H1 (cell line): ENCODE measurements around the gene EPS8L1. TPM values are rescaled to one million over a fixed set of nuclear protein-coding genes. Genes with fewer than 3 reads are reported as not detected.
A peak's percentile ranks its signal among the peaks of the same experiment; 100 is the strongest.

ENCODE experiments used
- CTCF ChIA-PET: fragments of 300-600 bp; sonication (Branson Sonifier 250); formaldehyde crosslinking; loops from one replicate; lab custom pipeline; 2021; ENCODE audit not compliant: partially characterized antibody; lab: Charles Lee
- POLR2A ChIA-PET: fragments of 300-600 bp; sonication (Branson Sonifier 250); formaldehyde crosslinking; loops from one replicate; lab custom pipeline; 2021; ENCODE audit warnings: inconsistent platforms; ENCODE audit not compliant: partially characterized antibody; lab: Charles Lee
- DNase-seq, 2 experiments: peaks; one replicate each; pipeline versions ENCODE4 v3.0.0 to v3.0.0-alpha.2; 2010 to 2022; ENCODE audit warnings: low spot score in 2 of 2, low read depth in 1 of 2, mixed read lengths in 1 of 2
- FAIRE-seq: peaks from 2 replicates; lab custom pipeline; 2011; peaks lifted over from hg19 to GRCh38; lab: Jason Lieb, UNC
- H2AFZ ChIP-seq: 2 replicates; pipeline ENCODE4 v1.8.1; 2012; ENCODE audit warnings: low read length, inconsistent platforms
- H2AK5ac ChIP-seq: 2 replicates; pipeline ENCODE4 v1.6.1; 2013; ENCODE audit warnings: low read depth, low read length
- H2BK120ac ChIP-seq: replicated peaks from 2 replicates; pipeline ENCODE3; 2013; ENCODE audit warnings: low read depth, low read length, inconsistent platforms
- H2BK12ac ChIP-seq: 2 replicates; pipeline ENCODE4 v1.6.1; 2013; ENCODE audit warnings: low read depth, low read length
- H2BK15ac ChIP-seq: 2 replicates; pipeline ENCODE4 v1.6.1; 2013; ENCODE audit warnings: low read length
- H2BK20ac ChIP-seq: 2 replicates; pipeline ENCODE4 v1.6.1; 2013; ENCODE audit warnings: low read length
- H2BK5ac ChIP-seq: 2 replicates; pipeline ENCODE4 v1.6.1; 2013; ENCODE audit warnings: low read depth, low read length
- H3K14ac ChIP-seq: 2 replicates; pipeline ENCODE4 v1.6.1; 2013; ENCODE audit warnings: inconsistent platforms; ENCODE audit not compliant: insufficient read length
- H3K18ac ChIP-seq: 2 replicates; pipeline ENCODE4 v1.6.1; 2013; ENCODE audit warnings: low read length; ENCODE audit errors: extremely low read depth
- H3K23ac ChIP-seq: 2 replicates; pipeline ENCODE4 v1.6.1; 2013; ENCODE audit warnings: inconsistent platforms; ENCODE audit not compliant: insufficient read length
- H3K23me2 ChIP-seq: 2 replicates; pipeline ENCODE4 v1.6.1; 2013; ENCODE audit warnings: low read depth, low read length
- H3K27ac ChIP-seq: 2 replicates; pipeline ENCODE4 v1.6.1; 2011; ENCODE audit warnings: low read depth, low read length, inconsistent platforms
- H3K27me3 ChIP-seq, 4 experiments: replicated peaks in 1 of 4; 1 replicate in 1 of 4; 2 replicates in 3 of 4; pipeline versions ENCODE4 v1.6.1 to v1.8.1; 2011 to 2013; ENCODE audit warnings: low read length in 3 of 4, mild to moderate bottlenecking in 3 of 4, inconsistent platforms in 2 of 4, mixed read lengths in 2 of 4, moderate library complexity in 1 of 4; ENCODE audit not compliant: control insufficient read depth in 3 of 4, insufficient read depth in 3 of 4; ENCODE audit errors: extremely low read depth in 1 of 4
- H3K36me3 ChIP-seq, 4 experiments: 2 replicates each; pipeline versions ENCODE4 v1.6.1 to v1.8.1; 2011 to 2013; ENCODE audit warnings: mild to moderate bottlenecking in 4 of 4, low read length in 3 of 4, moderate library complexity in 2 of 4, control low read depth in 1 of 4, inconsistent platforms in 1 of 4; ENCODE audit not compliant: insufficient read depth in 4 of 4, control insufficient read depth in 2 of 4
- H3K4ac ChIP-seq: replicated peaks from 2 replicates; pipeline ENCODE3; 2013; ENCODE audit warnings: low read length, low read depth, mixed read lengths, inconsistent platforms; ENCODE audit not compliant: insufficient read length
- H3K4me1 ChIP-seq, 4 experiments: replicated peaks in 1 of 4; 1 replicate in 1 of 4; 2 replicates in 3 of 4; pipeline versions ENCODE4 v1.6.1 to v1.8.1; 2011 to 2013; ENCODE audit warnings: low read length in 3 of 4, inconsistent platforms in 2 of 4, mixed read lengths in 1 of 4; ENCODE audit not compliant: insufficient read depth in 4 of 4, control insufficient read depth in 3 of 4
- H3K4me2 ChIP-seq, 2 experiments: 2 replicates each; pipeline versions ENCODE4 v1.6.1 to v1.8.1; 2011 to 2013; ENCODE audit warnings: low read depth in 2 of 2, low read length in 2 of 2, control low read depth in 1 of 2, inconsistent platforms in 1 of 2, mild to moderate bottlenecking in 1 of 2; ENCODE audit not compliant: insufficient read depth in 1 of 2
- H3K4me3 ChIP-seq, 4 experiments: fragments of 200-600, 300-600 bp in 1 of 4; sonication (generic), shearing (Covaris generic), sonication (Bioruptor Twin) in 1 of 4; 2 replicates each; pipeline versions ENCODE4 v1.5.1 to v1.8.1; 2011 to 2016; ENCODE audit warnings: low read length in 4 of 4, low read depth in 3 of 4, control low read depth in 2 of 4, inconsistent platforms in 2 of 4, mild to moderate bottlenecking in 2 of 4, mixed read lengths in 1 of 4, moderate library complexity in 1 of 4; ENCODE audit not compliant: insufficient read depth in 2 of 4; ENCODE audit errors: extremely low read depth in 1 of 4
- H3K56ac ChIP-seq: replicated peaks from 2 replicates; pipeline ENCODE3; 2013; ENCODE audit warnings: low read depth, mild to moderate bottlenecking, mixed read lengths, low read length, inconsistent platforms; ENCODE audit not compliant: insufficient read length
- H3K79me1 ChIP-seq: 2 replicates; pipeline ENCODE4 v1.6.1; 2013; ENCODE audit warnings: low read depth, low read length, control low read depth
- H3K79me2 ChIP-seq, 2 experiments: 2 replicates each; pipeline versions ENCODE4 v1.6.1 to v1.8.1; 2012 to 2013; ENCODE audit warnings: low read length in 2 of 2, mild to moderate bottlenecking in 2 of 2, inconsistent platforms in 1 of 2; ENCODE audit not compliant: insufficient read depth in 2 of 2, control insufficient read depth in 1 of 2
- H3K9ac ChIP-seq, 4 experiments: replicated peaks in 1 of 4; 1 replicate in 1 of 4; 2 replicates in 3 of 4; pipeline versions ENCODE4 v1.6.1 to v1.8.1; 2011 to 2013; ENCODE audit warnings: low read depth in 3 of 4, low read length in 3 of 4, control low read depth in 2 of 4, mild to moderate bottlenecking in 2 of 4, moderate library complexity in 2 of 4, inconsistent platforms in 1 of 4; ENCODE audit errors: extremely low read depth in 1 of 4
- H3K9me3 ChIP-seq, 2 experiments: 2 replicates each; pipeline versions ENCODE4 v1.6.1 to v1.8.1; 2012 to 2013; ENCODE audit warnings: mild to moderate bottlenecking in 2 of 2, moderate library complexity in 2 of 2, control low read depth in 1 of 2, inconsistent platforms in 1 of 2, low read depth in 1 of 2, low read length in 1 of 2, mixed read lengths in 1 of 2; ENCODE audit not compliant: insufficient read depth in 2 of 2
- H4K20me1 ChIP-seq, 2 experiments: replicated peaks in 1 of 2; 2 replicates each; pipeline versions ENCODE3 to v1.8.1; 2011 to 2013; ENCODE audit warnings: inconsistent platforms in 2 of 2, low read length in 2 of 2, mild to moderate bottlenecking in 1 of 2; ENCODE audit not compliant: insufficient read depth in 2 of 2, control insufficient read depth in 1 of 2
- H4K5ac ChIP-seq: 2 replicates; pipeline ENCODE4 v1.6.1; 2013; ENCODE audit warnings: low read length, low read depth, mixed read lengths, inconsistent platforms; ENCODE audit not compliant: insufficient read length
- H4K8ac ChIP-seq: 2 replicates; pipeline ENCODE4 v1.8.0; 2013; ENCODE audit warnings: mild to moderate bottlenecking, moderate library complexity, low read length, inconsistent platforms; ENCODE audit not compliant: insufficient read depth; ENCODE audit errors: extremely low read depth
- H4K91ac ChIP-seq: replicated peaks from 2 replicates; pipeline ENCODE3; 2013; ENCODE audit warnings: low read length, mixed read lengths, inconsistent platforms; ENCODE audit not compliant: insufficient read length
- BCL11A ChIP-seq, 2 experiments: IDR thresholded peaks; one replicate each; pipeline ENCODE4 v1.6.1; 2011; ENCODE audit warnings: low read depth in 2 of 2, low read length in 2 of 2, mild to moderate bottlenecking in 2 of 2
- CEBPB ChIP-seq: IDR thresholded peaks from 2 replicates; pipeline ENCODE4 v1.6.1; 2012; ENCODE audit warnings: low read depth, low read length
- CREB1 ChIP-seq: IDR thresholded peaks from 2 replicates; pipeline ENCODE4 v1.6.1; 2012; ENCODE audit warnings: inconsistent platforms
- EZH2 ChIP-seq: fragments of 200-600 bp; sonication (generic); IDR thresholded peaks from 2 replicates; pipeline ENCODE4 v1.7.1; 2012; ENCODE audit warnings: low read depth, mild to moderate bottlenecking, moderate library complexity, low read length, inconsistent platforms; ENCODE audit not compliant: severe bottlenecking
- KDM1A ChIP-seq: fragments of 200-600, 300-600 bp; sonication (generic); IDR thresholded peaks from 2 replicates; pipeline ENCODE4 v1.7.1; 2016; ENCODE audit warnings: mild to moderate bottlenecking, low read length, borderline replicate concordance
- KDM4A ChIP-seq: IDR thresholded peaks from one replicate; pipeline ENCODE4 v1.7.1; 2012; ENCODE audit warnings: low read depth, mild to moderate bottlenecking, moderate library complexity, low read length, inconsistent platforms; ENCODE audit not compliant: severe bottlenecking
- TBP ChIP-seq: IDR thresholded peaks from 2 replicates; pipeline ENCODE4 v1.6.1; 2011; ENCODE audit warnings: low read depth, low read length, improper control_type of control experiment
- TCF12 ChIP-seq: IDR thresholded peaks from 2 replicates; pipeline ENCODE4 v1.6.1; 2011; ENCODE audit warnings: low read depth, mild to moderate bottlenecking, low read length
- WGBS, 2 experiments: shearing (Covaris generic) in 1 of 2; methylation state at CpG; one replicate each; pipeline versions ENCODE4 v1.1.6 to v1.1.7; 2013 to 2015; ENCODE audit warnings: low lambda C conversion rate in 2 of 2, mixed read lengths in 2 of 2, inconsistent platforms in 1 of 2, low coverage in 1 of 2, missing lambda C conversion rate in 1 of 2; ENCODE audit not compliant: insufficient replicate concordance in 2 of 2, insufficient coverage in 1 of 2, insufficient read length in 1 of 2; ENCODE audit errors: extremely low coverage in 1 of 2, missing lambda C conversion rate in 1 of 2; 5-methylcytosine and 5-hydroxymethylcytosine counted together
- polyA plus RNA-seq, 7 experiments: library from polyadenylated mRNA; depleted of rRNA in 3 of 7; stranded (reverse) in 5 of 7; unstranded in 2 of 7; fragments of >200 nt in 5 of 7; fragments of 200-250 nt in 2 of 7; gene quantifications; 1 replicate in 5 of 7; 2 replicates in 1 of 7; 4 replicates in 1 of 7; pipeline versions ENCODE4 v1.2.1 to v1.2.3, GENCODE V29; 2011 to 2013; ENCODE audit warnings: missing spikeins in 2 of 7, mixed read lengths in 2 of 7
- total RNA-seq: library from RNA; stranded (reverse); fragmentation: NEBNext Ultra II Directional; extraction: Animal tissue kit (Norgen Biotek cat#: 25700); gene quantifications from 2 replicates; pipeline ENCODE4 v1.2.1, GENCODE V29; 2021
- TF ChIP-seq, protein P1 (sequence below): IDR thresholded peaks from 2 replicates; pipeline ENCODE4 v1.6.1; 2012; ENCODE audit warnings: inconsistent platforms

Gene EPS8L1
- total and polyA plus RNA-seq, 2 of the 8 experiments (the other 6 are each of a cell fraction or from before 2014, with no cell fraction given): 19.8 to 30.2 TPM

DNA sequence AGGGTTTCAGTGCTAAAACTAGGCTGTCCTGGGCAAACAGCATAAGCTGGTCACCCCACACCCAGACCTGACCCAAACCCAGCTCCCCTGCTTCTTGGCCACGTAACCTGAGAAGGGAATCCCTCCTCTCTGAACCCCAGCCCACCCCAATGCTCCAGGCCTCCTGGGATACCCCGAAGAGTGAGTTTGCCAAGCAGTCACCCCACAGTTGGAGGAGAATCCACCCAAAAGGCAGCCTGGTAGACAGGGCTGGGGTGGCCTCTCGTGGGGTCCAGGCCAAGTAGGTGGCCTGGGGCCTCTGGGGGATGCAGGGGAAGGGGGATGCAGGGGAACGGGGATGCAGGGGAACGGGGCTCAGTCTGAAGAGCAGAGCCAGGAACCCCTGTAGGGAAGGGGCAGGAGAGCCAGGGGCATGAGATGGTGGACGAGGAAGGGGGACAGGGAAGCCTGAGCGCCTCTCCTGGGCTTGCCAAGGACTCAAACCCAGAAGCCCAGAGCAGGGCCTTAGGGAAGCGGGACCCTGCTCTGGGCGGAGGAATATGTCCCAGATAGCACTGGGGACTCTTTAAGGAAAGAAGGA lies 39.0 kb downstream of the EPS8L1 start:
- Histone ChIP-seq H4K20me1 (peaks cover 20 to 27% of the 10 kb centered on the region in 2 experiments), H4K91ac (no peak overlapping the region), H3K56ac (no peak overlapping the region), H3K4me2 (no peak overlapping the region; a peak in 1 of 4 replicates), H3K9ac (peak overlapping the region in 1 of 4 experiments; percentile 22; a peak in 1 of 7 replicates), H2AK5ac (no peak overlapping the region), H2BK5ac (no peak overlapping the region), H3K4me1 (peaks cover 0 to 26% (median 17%) of the 10 kb centered on the region in 4 experiments; a peak in 5 of 7 replicates), H3K18ac (no peak overlapping the region), H3K27ac (peak overlapping the region; percentile 42; the same call in 1 of the 2 replicates), H3K4me3 (no peak overlapping the region), H3K14ac (no peak overlapping the region), H2BK120ac (no peak overlapping the region), H4K5ac (no peak overlapping the region), H3K79me2 (peaks cover 0 to 33% of the 10 kb centered on the region in 2 experiments; a peak in 2 of 4 replicates), H4K8ac (no peak overlapping the region), H2BK12ac (no peak overlapping the region), H3K9me3 (no peaks in the 10 kb centered on the region), H3K23me2 (peaks cover 17% of the 10 kb centered on the region), H3K79me1 (peaks cover 32% of the 10 kb centered on the region), H3K23ac (no peak overlapping the region), H3K27me3 (no peaks in the 10 kb centered on the region)
- no peak for FAIRE-seq
- no peak for DNase-seq
- 89% methylated on average over 6 of the region's 9 CpGs; no CpG with 5 or more reads in 1 of the 2 experiments for WGBS, 2 experiments
- POLR2A ChIA-PET: interaction anchor here (1.2 to 6.4 kb wide), 2 partner anchors 18 to 26 kb away, joined by 3 to 72 read pairs; no protein-coding TSS in a partner anchor
- TF ChIP-seq TCF12 (no peak), KDM1A (no peak), EZH2 (no peak), CEBPB (no peak), TBP (no peak), CREB1 (no peak), BCL11A (IDR thresholded peaks at IDR 0.05; ENCODE audit: low read depth in 2 of 2, low read length in 2 of 2) (no peak), KDM4A (no peak)
- TF ChIP-seq, protein P1, sequence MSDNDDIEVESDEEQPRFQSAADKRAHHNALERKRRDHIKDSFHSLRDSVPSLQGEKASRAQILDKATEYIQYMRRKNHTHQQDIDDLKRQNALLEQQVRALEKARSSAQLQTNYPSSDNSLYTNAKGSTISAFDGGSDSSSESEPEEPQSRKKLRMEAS: no peak
- TF ChIP-seq, all 59 proteins: peak for 0
- peaks cover 0 to 4% (median 0%) of the 10 kb centered on the region in 4 experiments; a peak in 1 of 8 replicates for H3K36me3 ChIP-seq
- H2BK20ac ChIP-seq: no peak overlapping the region
- H2BK15ac ChIP-seq: no peak overlapping the region
- no peak overlapping the region for H3K4ac ChIP-seq
- CTCF ChIA-PET: interaction anchor here (2.4 to 3.7 kb wide), 2 partner anchors 8 to 26 kb away, joined by 11 to 15 read pairs; no protein-coding TSS in a partner anchor
- H2AFZ ChIP-seq: no peak overlapping the region
